HG02610 (cell line): Measurements from ENCODE around the gene CYB561D1.
A peak's percentile ranks its signal among the peaks of the same experiment; 100 is the strongest.

Experiments used
- ATAC-seq: cut with Tn5 transposase; IDR thresholded peaks from one replicate; pipeline ENCODE4 v1.9.1; 2021; ENCODE audit warnings: mild to moderate bottlenecking, moderate library complexity; ENCODE audit not compliant: unreplicated experiment

The CYB561D1 gene

DNA sequence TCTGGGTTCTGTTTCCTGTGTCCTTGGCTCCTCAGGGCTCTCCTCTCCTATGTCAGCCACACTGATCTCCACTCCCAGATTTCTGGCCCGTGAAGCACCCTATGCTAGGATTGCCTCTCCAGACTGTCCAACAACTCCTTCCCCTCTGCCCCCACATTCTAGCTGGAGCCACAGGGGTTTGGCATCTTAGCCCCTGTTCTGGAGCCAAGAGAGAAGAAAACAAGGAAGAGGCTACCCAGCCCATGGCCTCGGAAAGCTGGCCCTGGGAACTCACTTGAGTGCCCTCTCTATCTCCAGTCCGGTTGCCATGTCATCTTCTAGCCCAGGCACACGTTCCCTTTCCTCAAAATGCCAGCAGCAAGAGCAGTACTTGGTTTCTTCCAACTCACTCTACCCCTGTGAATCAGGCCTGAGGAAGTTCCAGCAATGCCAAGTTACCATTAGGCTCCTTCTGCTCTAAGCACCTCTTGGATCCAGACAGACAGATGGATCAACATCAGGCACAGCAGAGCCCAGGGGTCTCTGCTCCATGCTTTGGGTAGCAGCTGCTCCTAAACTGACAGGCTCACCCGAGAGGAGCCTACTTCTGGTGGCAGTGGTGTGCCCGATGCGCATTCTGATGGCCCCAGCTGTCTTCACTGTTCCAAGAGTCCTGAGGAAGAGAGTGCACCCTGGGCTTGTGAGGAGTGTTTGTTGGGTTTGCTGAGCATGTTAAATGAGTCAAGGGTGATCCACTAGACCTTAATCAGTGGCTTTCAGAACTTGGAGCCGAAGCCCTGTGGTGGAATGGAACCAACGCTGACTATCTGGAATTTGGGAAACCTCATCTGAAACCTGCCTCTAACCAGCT is 34.2 kb downstream of the CYB561D1 start:
- ATAC-seq, result no peak

GRCh38 chr1:109528712-109529111 is 34.8 kb downstream of the CYB561D1 start:
- ATAC-seq, result no peak

- ATAC-seq, result no peak
Observed at GRCh38 chr1:109529881-109530456, 36.1 kb downstream of the CYB561D1 start.

GRCh38 chr1:109530457-109531087 is 36.7 kb downstream of the CYB561D1 start:
- ATAC-seq, result no peak

DNA sequence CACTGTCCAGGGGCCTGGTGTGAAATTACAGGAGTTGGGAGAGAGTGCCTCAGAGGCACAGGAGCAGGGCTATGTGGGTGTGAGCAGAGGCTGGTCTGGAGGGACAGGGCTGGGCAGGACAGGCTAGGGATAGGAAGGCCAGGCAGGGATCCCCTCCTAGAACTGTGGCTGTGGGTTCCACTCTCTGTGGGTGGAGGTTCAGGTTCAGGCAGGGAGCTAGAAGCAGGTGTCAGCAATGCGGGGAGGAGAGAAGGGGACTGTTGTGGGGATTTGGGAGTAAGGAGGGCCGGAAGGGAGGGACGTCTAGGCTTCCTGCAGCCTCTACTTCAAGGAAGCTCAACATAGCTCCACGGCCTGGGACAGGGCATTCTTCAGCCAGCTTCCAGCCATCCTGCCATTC is 37.5 kb downstream of the CYB561D1 start:
- ATAC-seq, result no peak

DNA sequence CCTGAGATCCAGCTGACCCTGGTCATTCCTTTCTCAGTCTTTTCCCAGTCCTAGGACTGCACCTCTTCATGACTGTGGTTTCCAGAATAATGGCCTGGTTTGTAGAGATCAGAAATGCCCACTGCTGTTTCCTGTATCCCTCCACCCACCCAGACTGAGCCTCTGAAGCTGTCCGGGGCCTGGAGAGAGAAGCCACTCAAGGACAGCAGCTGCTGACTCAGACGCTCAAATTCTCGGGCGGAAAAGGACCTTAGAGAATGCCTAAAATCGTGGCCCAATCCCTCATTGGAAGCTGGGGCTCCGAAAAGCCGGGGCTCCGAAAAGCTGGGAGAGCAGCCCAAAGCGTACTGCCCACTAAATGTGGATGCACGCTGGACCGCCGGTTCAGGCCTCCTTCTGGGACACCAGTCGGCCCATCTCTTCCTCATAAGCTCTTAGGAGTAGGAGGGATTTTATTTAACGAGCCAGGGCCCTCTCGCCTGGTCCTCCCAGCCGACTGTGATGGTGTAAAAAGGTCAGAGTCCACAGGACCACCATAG is 38.0 kb downstream of the CYB561D1 start:
- ATAC-seq, result no peak

- ATAC-seq, result peak; percentile 69
Observed at GRCh38 chr1:109532365-109533136, 38.7 kb downstream of the CYB561D1 start.

DNA sequence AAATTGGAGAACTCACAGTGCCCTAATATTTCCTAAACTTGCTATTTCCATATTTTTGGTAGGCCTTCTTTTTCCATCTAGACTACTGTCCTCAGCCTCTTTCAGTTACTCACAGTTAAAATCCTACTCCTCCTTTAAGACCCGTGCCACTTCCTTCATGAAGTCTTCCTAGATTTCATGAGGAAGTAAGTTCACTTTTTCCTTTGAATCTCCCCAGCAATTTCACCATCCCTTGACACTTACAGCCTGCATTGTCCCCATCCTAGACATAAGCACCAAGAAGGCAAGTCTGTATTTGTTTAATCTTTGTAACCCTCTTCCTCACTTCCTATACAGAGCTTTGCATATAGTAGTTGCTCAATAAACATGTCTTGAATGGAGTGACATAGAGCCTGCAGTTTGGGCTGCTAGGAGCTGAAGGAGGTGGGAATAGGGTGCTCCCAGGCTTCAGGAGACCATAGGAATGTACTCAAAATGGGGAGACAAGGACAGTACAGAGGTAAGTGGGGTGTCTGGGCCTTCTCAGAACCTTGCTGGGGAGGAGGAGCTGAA is 40.5 kb downstream of the CYB561D1 start:
- ATAC-seq, result no peak

DNA sequence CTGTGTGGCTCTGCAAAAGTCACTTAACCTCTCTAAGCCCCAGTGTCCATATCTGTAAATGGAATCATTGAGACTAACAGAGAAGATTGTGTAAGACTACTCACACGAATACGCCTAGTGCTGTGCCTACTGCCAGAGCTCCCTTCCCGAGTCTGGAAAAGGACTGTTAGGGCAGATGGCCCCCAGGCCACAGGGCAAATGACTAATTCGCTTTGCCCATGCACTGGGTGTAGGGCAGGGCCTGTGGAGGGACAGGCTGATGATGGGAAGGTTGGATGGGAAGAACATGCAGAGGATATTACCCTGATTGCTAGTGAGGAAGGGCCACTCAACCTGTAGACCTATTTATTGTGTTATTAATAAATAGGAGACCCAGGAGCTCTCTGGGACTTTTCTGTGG is 41.6 kb downstream of the CYB561D1 start:
- no peak for ATAC-seq

DNA sequence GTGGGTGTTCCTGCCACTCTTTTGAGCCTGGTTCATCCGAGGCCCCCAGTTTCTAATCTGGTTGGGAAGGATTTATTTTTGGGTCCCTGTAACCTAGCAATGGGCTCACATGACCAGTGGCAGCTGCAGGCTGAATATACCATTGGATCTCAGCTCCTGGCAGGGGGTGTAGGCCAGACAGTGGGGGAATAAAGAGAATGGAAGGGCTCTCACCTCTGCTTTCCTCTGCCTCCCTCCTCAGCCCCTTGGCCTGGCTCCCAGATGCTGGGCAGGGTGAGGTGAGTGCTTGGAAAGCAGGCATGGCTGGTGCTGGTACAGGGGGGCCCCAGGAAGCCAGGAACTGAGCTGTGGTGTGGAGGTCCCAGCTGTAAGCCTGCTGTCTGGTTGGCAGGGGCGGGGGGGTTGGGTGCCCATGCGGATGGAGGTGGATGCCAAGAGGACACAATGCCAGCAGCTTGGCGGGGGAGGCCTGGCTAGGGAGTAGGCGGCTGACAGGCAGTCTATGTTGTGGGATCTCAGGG is 42.1 kb downstream of the CYB561D1 start:
- no peak for ATAC-seq

DNA sequence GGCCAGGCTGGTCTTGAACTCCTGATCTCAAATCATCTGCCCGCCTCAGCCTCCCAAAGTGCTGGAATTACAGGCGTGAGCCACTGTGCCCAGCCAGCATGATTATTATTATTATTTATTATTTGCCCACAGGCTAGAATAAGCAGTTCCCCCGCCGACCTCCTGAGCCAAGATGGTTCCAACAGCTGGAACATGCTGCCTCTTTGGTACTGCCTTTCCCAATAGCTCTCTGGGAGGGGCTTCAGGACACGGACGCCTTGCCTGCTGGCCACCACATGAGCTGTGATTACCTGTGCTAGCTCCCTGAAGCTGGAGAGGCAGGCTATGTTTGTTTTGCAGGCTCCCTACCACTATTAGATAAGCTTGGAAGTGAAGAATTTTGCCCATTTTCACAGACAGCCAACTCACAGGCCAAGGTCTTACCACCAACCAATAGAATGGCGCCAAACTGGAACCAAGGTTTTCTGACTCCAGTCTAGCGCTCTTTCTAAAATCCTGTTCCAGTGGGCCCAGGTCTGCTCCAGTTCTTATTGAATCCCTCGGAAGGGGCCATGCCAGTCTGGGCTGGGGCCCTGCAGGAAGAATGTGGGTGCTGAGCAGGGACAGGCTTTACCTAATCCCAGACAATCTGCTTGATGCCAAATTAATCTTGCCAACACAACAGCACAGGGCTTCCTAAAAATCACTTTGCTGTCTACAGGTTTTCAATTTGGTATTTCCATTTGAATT is 43.7 kb downstream of the CYB561D1 start:
- no peak for ATAC-seq

DNA sequence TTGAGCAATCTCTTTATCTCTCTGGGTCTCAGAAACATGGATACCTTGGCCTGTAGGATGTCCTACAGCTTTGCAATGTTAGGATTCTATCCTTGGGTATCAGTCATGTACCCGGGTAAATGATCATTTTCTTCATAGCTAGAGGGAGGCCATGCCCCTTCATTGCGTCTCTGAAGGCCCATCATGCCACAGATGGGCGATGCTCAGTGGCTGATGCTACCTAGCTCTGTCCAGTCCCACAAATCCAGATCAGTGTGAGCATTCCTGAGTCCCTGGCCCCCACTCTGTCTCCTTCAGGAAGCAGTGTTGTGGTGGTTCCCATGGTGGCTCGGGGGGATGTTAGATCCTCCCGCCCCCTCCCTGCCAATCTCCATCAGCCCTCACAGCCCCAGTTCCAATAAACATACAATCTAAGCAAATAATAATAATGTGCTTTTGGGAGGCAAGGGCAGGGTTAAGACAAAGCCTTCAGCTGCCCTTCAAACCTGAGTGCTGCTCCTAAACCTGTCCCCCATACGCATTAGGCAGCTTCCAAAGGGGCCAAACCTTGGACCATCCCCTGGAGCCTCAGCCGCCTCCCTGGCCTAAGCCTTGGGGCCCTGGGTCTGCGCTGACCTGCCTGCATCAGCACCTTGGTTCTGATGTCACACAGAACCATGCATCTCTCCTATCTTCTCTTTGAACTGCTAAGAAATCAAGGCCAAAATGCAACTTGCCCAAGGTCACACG is 45.1 kb downstream of the CYB561D1 start:
- no peak for ATAC-seq

- ATAC-seq, result no peak
Observed at GRCh38 chr1:109539676-109540075, 45.8 kb downstream of the CYB561D1 start, which contains the start of gene GPR61. TSS of gene GPR61 (plus strand) at chr1:109539872. CDS start at chr1:109543023, 3,151 bp downstream.

DNA sequence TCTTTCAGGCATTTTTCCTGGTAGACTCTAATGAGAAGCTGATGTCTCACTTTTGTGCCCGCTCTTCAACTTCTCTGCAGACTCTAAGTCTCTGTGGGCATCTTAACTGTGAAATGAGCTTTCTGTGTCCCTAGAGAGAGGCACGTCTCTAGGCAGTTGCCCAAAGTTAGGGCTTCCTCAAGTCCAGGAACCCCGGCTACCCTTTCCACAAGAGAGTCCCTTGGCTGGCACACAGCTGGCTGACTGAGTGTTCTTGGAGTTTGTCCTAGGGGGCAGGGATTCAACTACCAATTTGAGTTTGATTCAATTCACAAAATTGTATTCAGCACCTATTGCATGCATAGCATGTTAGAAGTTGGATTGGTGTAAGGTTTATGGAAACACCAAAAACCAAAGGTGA is 47.2 kb downstream of the CYB561D1 start:
- ATAC-seq, result no peak

DNA sequence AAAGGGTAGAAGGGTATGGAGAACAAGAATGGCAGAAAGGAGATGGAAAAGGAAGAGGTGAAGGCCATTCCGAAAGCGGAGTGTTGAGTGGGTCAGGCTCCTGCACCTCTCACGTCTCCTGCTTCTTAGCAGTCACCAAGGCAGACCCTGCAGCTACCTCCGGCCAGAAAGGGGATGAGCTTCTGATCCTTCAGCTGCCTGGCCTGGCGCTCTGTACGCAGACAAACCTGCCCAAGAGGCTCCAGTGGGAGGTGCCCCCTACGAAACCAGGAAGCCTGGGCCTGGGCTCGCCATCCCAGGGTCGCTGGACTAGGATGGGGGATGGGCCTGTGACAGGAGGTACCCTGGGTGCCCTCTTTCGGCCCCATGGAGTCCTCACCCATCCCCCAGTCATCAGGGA is 48.8 kb downstream of the CYB561D1 start:
- ATAC-seq, result no peak

- no peak for ATAC-seq
Observed at GRCh38 chr1:109543283-109543987, 49.5 kb downstream of the CYB561D1 start.

GRCh38 chr1:109543988-109544735 is 50.3 kb downstream of the CYB561D1 start:
- no peak for ATAC-seq
